Keratinocyte (primary cell): ENCODE data around the gene IRF7. TPM values are rescaled to one million over a fixed set of nuclear protein-coding genes. Genes with fewer than 3 reads are reported as not detected.

Experiments used
- DNase-seq: peaks from one replicate; pipeline ENCODE4 v3.0.0-alpha.2; 2011; ENCODE audit warnings: low read depth, missing footprints, low spot score
- FAIRE-seq: peaks from 2 replicates; lab custom pipeline; 2011; peaks lifted over from hg19 to GRCh38; lab: Jason Lieb, UNC
- H2AFZ ChIP-seq: 2 replicates; pipeline ENCODE4 v1.6.0; 2012; ENCODE audit warnings: low read length, control low read depth, inconsistent platforms; ENCODE audit not compliant: control insufficient read depth
- H3K27ac ChIP-seq: 2 replicates; pipeline ENCODE4 v1.5.1; 2011; ENCODE audit warnings: low read length; ENCODE audit not compliant: control insufficient read depth, insufficient read depth
- H3K27me3 ChIP-seq: 3 replicates; pipeline ENCODE4 v1.6.0; 2011; ENCODE audit warnings: low read length; ENCODE audit not compliant: control insufficient read depth, insufficient read depth; ENCODE audit errors: extremely low read depth
- H3K36me3 ChIP-seq, 2 experiments: 2 replicates in 1 of 2; 3 replicates in 1 of 2; pipeline ENCODE4 v1.5.1; 2011; ENCODE audit warnings: low read length in 2 of 2, mild to moderate bottlenecking in 1 of 2; ENCODE audit not compliant: control insufficient read depth in 2 of 2, insufficient read depth in 2 of 2; ENCODE audit errors: extremely low read depth in 1 of 2
- H3K4me1 ChIP-seq: 3 replicates; pipeline ENCODE4 v1.5.1; 2011; ENCODE audit warnings: low read length; ENCODE audit not compliant: control insufficient read depth, insufficient read depth; ENCODE audit errors: extremely low read depth
- H3K4me2 ChIP-seq: 3 replicates; pipeline ENCODE4 v1.6.0; 2011; ENCODE audit warnings: low read depth, low read length; ENCODE audit not compliant: control insufficient read depth, insufficient read depth; ENCODE audit errors: extremely low read depth
- H3K4me3 ChIP-seq, 3 experiments: fragments of 200-600 bp in 1 of 3; sonication (generic) in 1 of 3; 2 replicates in 2 of 3; 3 replicates in 1 of 3; pipeline ENCODE4 v1.5.1; 2011 to 2016; ENCODE audit warnings: low read length in 3 of 3, mild to moderate bottlenecking in 3 of 3, control low read depth in 2 of 3, inconsistent platforms in 1 of 3, low read depth in 1 of 3, mixed read lengths in 1 of 3, mixed run types in 1 of 3, moderate library complexity in 1 of 3; ENCODE audit not compliant: control insufficient read depth in 2 of 3, insufficient read depth in 2 of 3; ENCODE audit errors: extremely low read depth in 1 of 3
- H3K79me2 ChIP-seq: 2 replicates; pipeline ENCODE4 v1.6.0; 2012; ENCODE audit warnings: low read length; ENCODE audit not compliant: control insufficient read depth, insufficient read depth
- H3K9ac ChIP-seq: 3 replicates; pipeline ENCODE4 v1.6.0; 2011; ENCODE audit warnings: low read length; ENCODE audit not compliant: control insufficient read depth, insufficient read depth; ENCODE audit errors: extremely low read depth
- H3K9me1 ChIP-seq: 3 replicates; pipeline ENCODE4 v1.6.0; 2011; ENCODE audit warnings: low read length; ENCODE audit not compliant: control insufficient read depth, insufficient read depth; ENCODE audit errors: extremely low read depth
- H3K9me3 ChIP-seq: 2 replicates; pipeline ENCODE4 v1.5.1; 2012; ENCODE audit warnings: low read depth, low read length; ENCODE audit not compliant: control insufficient read depth
- H4K20me1 ChIP-seq: 3 replicates; pipeline ENCODE4 v1.6.0; 2011; ENCODE audit warnings: low read length; ENCODE audit not compliant: control insufficient read depth, insufficient read depth; ENCODE audit errors: extremely low read depth
- CTCF ChIP-seq, 3 experiments: IDR thresholded peaks in 1 of 3; conservative IDR thresholded peaks in 1 of 3; optimal IDR thresholded peaks in 1 of 3; 2 replicates in 2 of 3; 3 replicates in 1 of 3; pipeline versions ENCODE3 to v1.5.1; 2011; ENCODE audit warnings: low read length in 3 of 3, mild to moderate bottlenecking in 3 of 3, moderate library complexity in 2 of 3, control low read depth in 1 of 3, inconsistent platforms in 1 of 3; ENCODE audit not compliant: insufficient read depth in 2 of 3; ENCODE audit errors: extremely low read depth in 1 of 3
- EZH2 ChIP-seq: IDR thresholded peaks from one replicate; pipeline ENCODE4 v1.6.1; 2012; ENCODE audit warnings: inconsistent platforms, mild to moderate bottlenecking, low read length, moderate library complexity
- dilution Hi-C: fragments of 300-500 bp; cut with MboI; formaldehyde crosslinking; loops from one replicate; pipeline ENCODE4 v1.7.0; 2020; ENCODE audit warnings: low sequenced_read_pairs; ENCODE audit not compliant: extremely low pct_ligation_motif_present
- polyA plus RNA-seq, 5 experiments: library from polyadenylated mRNA; depleted of rRNA in 3 of 5; stranded (reverse) in 3 of 5; stranded (forward) in 1 of 5; unstranded in 1 of 5; fragments of >200 nt; gene quantifications; 1 replicate in 1 of 5; 2 replicates in 3 of 5; 3 replicates in 1 of 5; pipeline versions ENCODE4 v1.2.1 to v1.2.3, GENCODE V29; 2011 to 2012; ENCODE audit warnings: missing spikeins in 2 of 5, low read depth in 1 of 5, low replicate concordance in 1 of 5

The IRF7 gene
- polyA plus RNA-seq, 1 donor (not counting 4 experiments of a cell fraction or from before 2014, with no cell fraction given), result 7.1 TPM

GRCh38 chr11:641806-642370 is 26.1 kb upstream of the IRF7 start:
- no peak for TF ChIP-seq CTCF (optimal IDR thresholded peaks at IDR 0.05 in 1 of 3, IDR thresholded peaks at IDR 0.05 in 1 of 3, conservative IDR thresholded peaks at IDR 0.05 in 1 of 3; ENCODE audit: extremely low read depth in 1 of 3, insufficient read depth in 2 of 3, low read length in 3 of 3)
- TF ChIP-seq EZH2, result no peak
- Histone ChIP-seq H4K20me1 (no peaks in the 10 kb centered on the region), H3K27me3 (peaks cover 22% of the 10 kb centered on the region), H3K4me3 (no peak overlapping the region), H3K27ac (no peak overlapping the region), H3K79me2 (no peaks in the 10 kb centered on the region), H2AFZ (no peak overlapping the region), H3K9me3 (no peaks in the 10 kb centered on the region), H3K4me1 (peaks cover 2% of the 10 kb centered on the region), H3K9ac (no peak overlapping the region), H3K9me1 (no peaks in the 10 kb centered on the region), H3K36me3 (peaks cover 0 to 5% of the 10 kb centered on the region in 2 experiments), H3K4me2 (no peak overlapping the region)
- DNase-seq (no peak), FAIRE-seq (no peak)
- dilution Hi-C loops, result no loop called here

- no peaks in the 10 kb centered on the region for H3K9me3 ChIP-seq
- no peak overlapping the region for H3K4me3 ChIP-seq
- H4K20me1 ChIP-seq, result no peaks in the 10 kb centered on the region
- H3K4me1 ChIP-seq, result peaks cover 2% of the 10 kb centered on the region
- dilution Hi-C loops, result no loop called here
- no peak overlapping the region for H3K4me2 ChIP-seq
- no peak overlapping the region for H3K9ac ChIP-seq
- H2AFZ ChIP-seq, result no peak overlapping the region
- DNase-seq (no peak), FAIRE-seq (no peak)
- no peaks in the 10 kb centered on the region for H3K9me1 ChIP-seq
- H3K27ac ChIP-seq, result no peak overlapping the region
- no peaks in the 10 kb centered on the region for H3K79me2 ChIP-seq
- H3K36me3 ChIP-seq, result peaks cover 0 to 3% of the 10 kb centered on the region in 2 experiments
- peaks cover 28% of the 10 kb centered on the region for H3K27me3 ChIP-seq
- TF ChIP-seq EZH2, result no peak
- TF ChIP-seq CTCF (optimal IDR thresholded peaks at IDR 0.05 in 1 of 3, IDR thresholded peaks at IDR 0.05 in 1 of 3, conservative IDR thresholded peaks at IDR 0.05 in 1 of 3; ENCODE audit: extremely low read depth in 1 of 3, insufficient read depth in 2 of 3, low read length in 3 of 3), result no peak
These were observed 24.4 kb upstream of the IRF7 start for GRCh38 chr11:640021-640706.
